Panc1 (cell line): ENCODE measurements around the gene STRAP. TPM values are rescaled to one million over a fixed set of nuclear protein-coding genes. Genes with fewer than 3 reads are reported as not detected.
"Not testable (repeated sequence)": the region's sequence is repeated elsewhere in the genome, so short reads cannot be mapped to it uniquely, and the experiment has no call there.

Experiments used
- ATAC-seq: fragments of 200-7000 bp; cut with Tn5 transposase; 2 replicates; pipeline ENCODE4 v1.9.1; 2020; ENCODE audit warnings: mild to moderate bottlenecking, moderate library complexity
- BruUV-seq: library from RNA; stranded (reverse); fragments of 400-500 nt; replicated peaks from 2 replicates; lab custom pipeline; 2021; lab: Mats Ljungman, UMichigan
- CTCF ChIA-PET: fragments of 300-600 bp; sonication (Branson Sonifier 250); formaldehyde crosslinking; loops from one replicate; lab custom pipeline; 2022; ENCODE audit warnings: antibody characterized with exemption; lab: Charles Lee
- POLR2A ChIA-PET: fragments of 300-600 bp; sonication (Branson Sonifier 250); formaldehyde crosslinking; loops from one replicate; lab custom pipeline; 2022; ENCODE audit warnings: antibody characterized with exemption; lab: Charles Lee
- DNase-seq: peaks from one replicate; pipeline ENCODE4 v3.0.0-alpha.2; 2010; ENCODE audit warnings: low read depth, low spot score
- H3K27ac ChIP-seq: 2 replicates; pipeline ENCODE4 v1.5.1; 2011; ENCODE audit warnings: mild to moderate bottlenecking, low read length, inconsistent platforms
- H3K27me3 ChIP-seq: fragments of 200-500 bp; sonication (Bioruptor generic); 2 replicates; pipeline ENCODE4 v1.6.0; 2014; ENCODE audit warnings: low read length, inconsistent platforms; ENCODE audit not compliant: control insufficient read depth, insufficient read depth
- H3K36me3 ChIP-seq: fragments of 200-500 bp; sonication (Bioruptor generic); 2 replicates; pipeline ENCODE4 v1.5.1; 2014; ENCODE audit warnings: inconsistent platforms, mild to moderate bottlenecking, low read length, moderate library complexity; ENCODE audit not compliant: control insufficient read depth, insufficient read depth
- H3K4me1 ChIP-seq: 2 replicates; pipeline ENCODE4 v1.5.1; 2011; ENCODE audit warnings: inconsistent platforms, mild to moderate bottlenecking, low read length, moderate library complexity; ENCODE audit not compliant: control insufficient read depth, insufficient read depth
- H3K4me3 ChIP-seq, 2 experiments: 2 replicates each; pipeline ENCODE4 v1.5.1; 2011 to 2012; ENCODE audit warnings: low read depth in 2 of 2, low read length in 2 of 2, mild to moderate bottlenecking in 2 of 2, inconsistent platforms in 1 of 2, moderate library complexity in 1 of 2
- H3K9me3 ChIP-seq: fragments of 200-500 bp; sonication (Bioruptor generic); 2 replicates; pipeline ENCODE4 v1.5.1; 2014; ENCODE audit warnings: low read depth, mild to moderate bottlenecking, inconsistent platforms, low read length, moderate library complexity; ENCODE audit not compliant: control insufficient read depth, insufficient read depth
- POLR2AphosphoS5 ChIP-seq: IDR thresholded peaks from 2 replicates; pipeline ENCODE4 v1.6.1; 2012; ENCODE audit warnings: mild to moderate bottlenecking, low read depth, low read length, moderate library complexity
- REST ChIP-seq, 2 experiments: IDR thresholded peaks; 2 replicates each; pipeline ENCODE4 v1.6.1; 2011 to 2012; ENCODE audit warnings: low read depth in 2 of 2, control low read depth in 1 of 2, low read length in 1 of 2, mild to moderate bottlenecking in 1 of 2, moderate library complexity in 1 of 2; ENCODE audit not compliant: insufficient read depth in 1 of 2
- SIN3A ChIP-seq: IDR thresholded peaks from 2 replicates; pipeline ENCODE4 v1.6.1; 2012; ENCODE audit warnings: low read depth, mild to moderate bottlenecking, low read length, moderate library complexity, borderline replicate concordance; ENCODE audit not compliant: insufficient read depth
- TCF7L2 ChIP-seq: IDR thresholded peaks from 2 replicates; pipeline ENCODE4 v1.6.1; 2011; ENCODE audit warnings: mild to moderate bottlenecking, low read depth, low read length, inconsistent platforms
- in situ Hi-C: cut with HindIII; loops from 2 replicates; pipeline ENCODE4 v1.10.0; 2016; ENCODE audit warnings: low sequenced_read_pairs, low pct_unique_long_range_greater_than_20kb
- intact Hi-C: fragments of 100-400 bp; cut with micrococcal nuclease; formaldehyde crosslinking; loops from one replicate; pipeline ENCODE4 v1.10.0; 2022; ENCODE audit not compliant: unreplicated experiment
- total RNA-seq: library from RNA; stranded (reverse); gene quantifications from one replicate; pipeline ENCODE4 v1.2.1, GENCODE V29; 2021; ENCODE audit not compliant: unreplicated experiment
- TF ChIP-seq, protein P1 (sequence below): fragments of 450-650 bp; IDR thresholded peaks from 2 replicates; pipeline ENCODE4 v1.5.1; 2017; ENCODE audit warnings: mild to moderate bottlenecking

The STRAP gene
- total RNA-seq, 1 experiment from 2014 or later = 99.4 TPM

DNA sequence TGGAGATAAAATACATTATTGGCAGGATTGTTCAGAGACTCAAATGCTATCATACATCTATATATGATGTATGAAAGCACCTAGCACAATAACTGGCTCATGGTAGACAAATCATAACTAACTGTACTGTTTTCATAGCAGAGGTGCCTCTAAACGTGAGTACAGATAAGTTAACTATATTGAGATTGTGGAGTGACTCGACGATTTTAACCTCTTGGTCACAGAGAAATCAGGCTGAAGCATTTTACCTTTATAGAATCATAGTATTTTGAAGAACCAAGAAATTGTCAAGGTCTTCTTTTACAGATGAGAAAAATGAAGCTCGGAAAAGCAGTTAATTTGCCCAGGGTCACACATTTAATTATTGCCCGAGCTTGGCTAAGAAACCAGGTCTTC is 28.3 kb downstream of the STRAP start:
- TF ChIP-seq, protein P1, sequence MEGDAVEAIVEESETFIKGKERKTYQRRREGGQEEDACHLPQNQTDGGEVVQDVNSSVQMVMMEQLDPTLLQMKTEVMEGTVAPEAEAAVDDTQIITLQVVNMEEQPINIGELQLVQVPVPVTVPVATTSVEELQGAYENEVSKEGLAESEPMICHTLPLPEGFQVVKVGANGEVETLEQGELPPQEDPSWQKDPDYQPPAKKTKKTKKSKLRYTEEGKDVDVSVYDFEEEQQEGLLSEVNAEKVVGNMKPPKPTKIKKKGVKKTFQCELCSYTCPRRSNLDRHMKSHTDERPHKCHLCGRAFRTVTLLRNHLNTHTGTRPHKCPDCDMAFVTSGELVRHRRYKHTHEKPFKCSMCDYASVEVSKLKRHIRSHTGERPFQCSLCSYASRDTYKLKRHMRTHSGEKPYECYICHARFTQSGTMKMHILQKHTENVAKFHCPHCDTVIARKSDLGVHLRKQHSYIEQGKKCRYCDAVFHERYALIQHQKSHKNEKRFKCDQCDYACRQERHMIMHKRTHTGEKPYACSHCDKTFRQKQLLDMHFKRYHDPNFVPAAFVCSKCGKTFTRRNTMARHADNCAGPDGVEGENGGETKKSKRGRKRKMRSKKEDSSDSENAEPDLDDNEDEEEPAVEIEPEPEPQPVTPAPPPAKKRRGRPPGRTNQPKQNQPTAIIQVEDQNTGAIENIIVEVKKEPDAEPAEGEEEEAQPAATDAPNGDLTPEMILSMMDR = no peak
- TF ChIP-seq TCF7L2 (no peak), SIN3A (no peak), REST (IDR thresholded peaks at IDR 0.05; ENCODE audit: insufficient read depth in 1 of 2, low read depth in 2 of 2, low read length in 1 of 2) (no peak), POLR2AphosphoS5 (no peak)
- in situ Hi-C loops (no loop called here), intact Hi-C loops (no loop called here)
- POLR2A ChIA-PET = interaction anchor here (0.9 kb wide), 1 partner anchor 10 kb away, joined by 3 read pairs; no protein-coding TSS in a partner anchor
- no TSS peak for BruUV-seq
- Histone ChIP-seq H3K27ac (peak overlapping the region; percentile 74), H3K4me3 (peak overlapping the region; percentile 74 to 79; a peak in 3 of 4 replicates), H3K4me1 (peaks cover 7% of the 10 kb centered on the region), H3K36me3 (peaks cover 3% of the 10 kb centered on the region), H3K27me3 (no peaks in the 10 kb centered on the region), H3K9me3 (no peaks in the 10 kb centered on the region)
- DNase-seq (no peak), ATAC-seq (no peak)
- CTCF ChIA-PET = no interaction called here

- TF ChIP-seq SIN3A (peak; percentile 51; the same call in 1 of the 2 replicates), POLR2AphosphoS5 (peak; percentile 60)
- TF ChIP-seq, protein P1 = no peak
- POLR2A ChIA-PET = interaction anchor here (0.9 kb wide), 1 partner anchor 10 kb away, joined by 3 read pairs; no protein-coding TSS in a partner anchor
- CTCF ChIA-PET = no interaction called here
- Histone ChIP-seq H3K9me3 (no peaks in the 10 kb centered on the region), H3K4me3 (peak within 1 kb of the TSS; percentile 74 to 79), H3K27me3 (no peaks in the 10 kb centered on the region), H3K27ac (peak within 1 kb of the TSS; percentile 95), H3K4me1 (peaks cover 7% of the 10 kb centered on the region), H3K36me3 (peaks cover 3% of the 10 kb centered on the region)
- ATAC-seq (peak; percentile 100), DNase-seq (no peak)
- intact Hi-C loops = no loop called here
- BruUV-seq = no TSS peak
- in situ Hi-C loops = no loop called here
Observed at GRCh38 chr12:15910864-15911721, 28.9 kb downstream of the STRAP start, which contains the start of gene DERA. Gene DERA (plus strand): TSS chr12:15911332. CDS start chr12:15911384, 52 bp downstream.

GRCh38 chr12:15911931-15912330 is 29.7 kb downstream of the STRAP start:
- intact Hi-C loops, H3K4me1 ChIP-seq, CTCF ChIA-PET, H3K27me3 ChIP-seq, POLR2A ChIA-PET, ATAC-seq, in situ Hi-C loops, DNase-seq, H3K36me3 ChIP-seq, H3K9me3 ChIP-seq: not testable (repeated sequence)
- BruUV-seq = TSS peak; percentile 67
- peak overlapping the region; percentile 95 for H3K27ac ChIP-seq
- peak overlapping the region; percentile 74 to 79 for H3K4me3 ChIP-seq

DNA sequence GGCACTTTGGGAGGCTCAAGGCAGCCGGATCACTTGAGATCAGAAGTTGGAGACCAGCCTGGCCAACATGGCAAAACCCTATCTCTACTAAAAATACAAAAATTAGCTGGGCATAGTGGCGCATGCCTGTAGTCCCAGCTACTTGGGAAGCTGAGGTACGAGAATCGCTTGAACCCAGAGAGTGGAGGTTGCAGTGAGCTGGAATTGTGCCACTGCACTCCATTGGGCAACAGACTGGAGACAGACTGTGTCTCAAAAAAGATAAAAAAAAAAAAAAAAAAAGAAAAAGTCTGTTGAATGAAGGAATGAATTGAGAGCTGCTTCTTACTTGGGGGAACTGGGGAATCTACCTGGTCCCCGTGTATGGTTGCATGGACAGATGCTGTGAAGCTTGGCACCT is 31.9 kb downstream of the STRAP start:
- intact Hi-C loops, in situ Hi-C loops: not testable (repeated sequence)

More for the DNA sequence above, 31.9 kb downstream of the STRAP start:
- H3K9me3 ChIP-seq, H3K36me3 ChIP-seq, POLR2A ChIA-PET, CTCF ChIA-PET, ATAC-seq, BruUV-seq, H3K27ac ChIP-seq, H3K4me3 ChIP-seq, DNase-seq, H3K27me3 ChIP-seq, H3K4me1 ChIP-seq: not testable (repeated sequence)
